ENCODE data around the gene SLC12A4.
A peak's percentile ranks its signal among the peaks of the same experiment; 100 is the strongest.

The SLC12A4 gene

GRCh38 chr16:67934306-67935100, 33.9 kb downstream of the SLC12A4 start:
- H3K4me3 ChIP-seq = peak overlapping the region; percentile 88
- no peak for DNase-seq (ENCODE audit: low spot score)
- TF ChIP-seq CTCF (IDR thresholded peaks at IDR 0.05) = no peak
- peak overlapping the region in 1 of 2 donors; percentile 94 for H3K27ac ChIP-seq

GRCh38 chr16:67933805-67934204, 34.6 kb downstream of the SLC12A4 start:
- no peak overlapping the region for H3K4me3 ChIP-seq
- no peak overlapping the region for H3K27ac ChIP-seq
- DNase-seq (ENCODE audit: low spot score) = no peak
- no peak for TF ChIP-seq CTCF (IDR thresholded peaks at IDR 0.05)

GRCh38 chr16:67932462-67932840, 36.0 kb downstream of the SLC12A4 start:
- DNase-seq (ENCODE audit: low spot score) = no peak
- H3K4me3 ChIP-seq = no peak overlapping the region
- H3K27ac ChIP-seq = no peak overlapping the region
- no peak for TF ChIP-seq CTCF (IDR thresholded peaks at IDR 0.05)

GRCh38 chr16:67931712-67932461, 36.5 kb downstream of the SLC12A4 start, which contains the start of gene CTRL:
Gene CTRL, minus strand, starts transcription at chr16:67931862. Its CDS starts 10 bp downstream, at chr16:67931852.
- no peak for TF ChIP-seq CTCF (IDR thresholded peaks at IDR 0.05)
- no peak within 1 kb of the TSS for H3K27ac ChIP-seq
- no peak for DNase-seq (ENCODE audit: low spot score)
- H3K4me3 ChIP-seq = no peak within 1 kb of the TSS

- TF ChIP-seq CTCF (IDR thresholded peaks at IDR 0.05) = no peak
- no peak overlapping the region for H3K4me3 ChIP-seq
- no peak overlapping the region for H3K27ac ChIP-seq
- no peak for DNase-seq (ENCODE audit: low spot score)
These were observed 37.7 kb downstream of the SLC12A4 start for GRCh38 chr16:67930678-67931211.

GRCh38 chr16:67930191-67930590, 38.2 kb downstream of the SLC12A4 start:
- DNase-seq (ENCODE audit: low spot score) = no peak
- Histone ChIP-seq H3K4me3 (no peak overlapping the region), H3K27ac (no peak overlapping the region)
- no peak for TF ChIP-seq CTCF (IDR thresholded peaks at IDR 0.05)
